Activated naive CD4-positive, alpha-beta T cell treated with Interleukin-2 at 50 U/mL for 16 hours (primary cell): ENCODE results near the gene NFE2L1.
"Not testable (repeated sequence)": the region's sequence is repeated elsewhere in the genome, so short reads cannot be mapped to it uniquely, and the experiment has no call there.

ENCODE experiments used
- DNase-seq: peaks from one replicate; pipeline ENCODE4 v3.0.0-alpha.2; 2020

NFE2L1 gene, protein sequence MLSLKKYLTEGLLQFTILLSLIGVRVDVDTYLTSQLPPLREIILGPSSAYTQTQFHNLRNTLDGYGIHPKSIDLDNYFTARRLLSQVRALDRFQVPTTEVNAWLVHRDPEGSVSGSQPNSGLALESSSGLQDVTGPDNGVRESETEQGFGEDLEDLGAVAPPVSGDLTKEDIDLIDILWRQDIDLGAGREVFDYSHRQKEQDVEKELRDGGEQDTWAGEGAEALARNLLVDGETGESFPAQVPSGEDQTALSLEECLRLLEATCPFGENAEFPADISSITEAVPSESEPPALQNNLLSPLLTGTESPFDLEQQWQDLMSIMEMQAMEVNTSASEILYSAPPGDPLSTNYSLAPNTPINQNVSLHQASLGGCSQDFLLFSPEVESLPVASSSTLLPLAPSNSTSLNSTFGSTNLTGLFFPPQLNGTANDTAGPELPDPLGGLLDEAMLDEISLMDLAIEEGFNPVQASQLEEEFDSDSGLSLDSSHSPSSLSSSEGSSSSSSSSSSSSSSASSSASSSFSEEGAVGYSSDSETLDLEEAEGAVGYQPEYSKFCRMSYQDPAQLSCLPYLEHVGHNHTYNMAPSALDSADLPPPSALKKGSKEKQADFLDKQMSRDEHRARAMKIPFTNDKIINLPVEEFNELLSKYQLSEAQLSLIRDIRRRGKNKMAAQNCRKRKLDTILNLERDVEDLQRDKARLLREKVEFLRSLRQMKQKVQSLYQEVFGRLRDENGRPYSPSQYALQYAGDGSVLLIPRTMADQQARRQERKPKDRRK

DNA sequence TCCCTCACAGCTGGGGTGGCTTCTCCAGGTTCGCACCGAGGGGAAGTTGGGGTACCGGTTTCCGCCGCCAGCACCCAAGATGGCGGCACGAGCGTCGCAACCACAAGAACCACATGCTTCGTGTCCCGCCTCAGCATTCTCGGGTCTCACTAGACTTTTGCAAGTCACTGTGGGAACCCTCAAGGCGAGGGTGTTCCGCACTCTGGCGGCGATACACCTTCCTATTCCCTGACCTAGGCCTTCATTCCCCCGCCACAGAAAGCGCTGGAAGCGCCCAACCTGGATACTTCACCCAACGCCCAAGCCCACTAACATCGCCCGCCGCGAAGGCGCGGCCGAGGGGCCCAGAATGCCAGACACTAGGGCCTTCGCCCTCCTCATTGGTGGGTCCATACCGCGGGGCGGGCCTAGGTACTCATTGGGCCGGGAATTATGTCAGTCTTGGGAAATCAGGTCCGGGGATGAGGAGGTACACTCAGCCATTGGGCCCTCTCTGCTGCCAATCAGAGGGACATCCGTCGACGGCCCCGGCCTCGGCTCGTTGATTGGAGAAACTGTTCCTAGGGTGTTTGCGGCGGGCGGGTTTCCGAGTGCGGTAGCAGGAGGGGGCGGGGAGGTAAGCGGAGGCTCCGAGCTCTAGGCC lies at the start of gene NFE2L1:
NFE2L1 (plus strand) TSS at position 619 of the 643 bp plus-strand sequence. CDS start 2,760 bp downstream, outside the sequence.
- peak; percentile 98 for DNase-seq

DNA sequence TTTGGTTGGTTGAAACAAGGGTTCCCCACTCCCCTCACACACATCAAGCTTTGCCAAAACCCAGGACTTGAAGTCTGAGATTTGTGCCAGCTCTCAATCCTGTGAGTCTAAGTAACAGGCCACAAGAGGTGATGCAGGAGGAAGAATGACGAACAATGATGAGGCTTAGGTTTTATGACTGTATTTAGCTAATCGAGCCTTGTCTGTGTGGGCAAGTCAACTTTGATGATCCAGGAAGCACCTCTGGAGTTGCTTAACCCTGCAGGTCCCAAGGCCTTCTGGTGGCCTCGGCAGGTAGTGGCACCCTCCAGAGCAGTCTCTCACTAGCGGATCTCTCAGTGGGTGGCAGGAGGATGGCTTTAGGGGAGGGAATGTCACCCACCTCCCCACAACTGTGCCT lies 48.6 kb upstream of the NFE2L1 start:
- no peak for DNase-seq

DNA sequence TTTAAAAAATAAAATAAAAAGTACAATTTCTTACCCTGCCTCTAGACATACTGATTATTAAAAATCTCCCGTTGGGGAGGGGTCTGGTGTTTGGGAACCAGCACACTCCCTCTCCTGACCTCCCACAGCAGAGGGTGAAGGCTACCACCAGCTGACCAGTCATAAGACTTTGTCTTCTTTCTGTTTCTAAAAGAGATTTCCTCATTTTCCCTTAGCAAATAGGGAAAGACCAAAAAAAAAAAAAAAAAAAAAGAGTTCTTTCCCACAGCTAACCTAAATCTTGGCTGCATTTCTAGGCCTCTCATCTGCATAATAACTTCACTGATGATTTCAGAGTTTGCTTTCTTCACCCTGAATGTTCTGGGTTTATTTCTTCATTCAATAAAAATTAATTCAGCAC lies 47.0 kb upstream of the NFE2L1 start:
- DNase-seq, result no peak

DNA sequence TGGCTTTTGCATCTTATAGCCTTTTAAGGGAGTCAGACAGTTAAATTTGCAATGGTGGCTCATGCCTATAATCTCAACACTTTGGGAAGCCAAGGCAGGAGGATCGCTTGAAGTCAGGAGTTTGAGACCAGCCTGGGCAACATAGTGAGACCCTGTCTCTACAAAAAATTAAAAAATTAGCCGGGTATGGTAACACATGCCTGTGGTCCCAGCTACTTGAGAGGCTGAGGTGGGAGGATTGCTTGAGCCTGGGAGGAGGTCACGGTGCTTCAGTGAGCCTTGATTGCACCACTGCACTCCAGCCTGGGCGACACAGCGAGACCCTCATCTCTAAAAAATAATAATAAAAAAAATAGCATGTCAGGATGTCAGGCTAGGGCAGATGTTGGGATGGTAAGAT lies 46.5 kb upstream of the NFE2L1 start:
- DNase-seq, result not testable (repeated sequence)

DNA sequence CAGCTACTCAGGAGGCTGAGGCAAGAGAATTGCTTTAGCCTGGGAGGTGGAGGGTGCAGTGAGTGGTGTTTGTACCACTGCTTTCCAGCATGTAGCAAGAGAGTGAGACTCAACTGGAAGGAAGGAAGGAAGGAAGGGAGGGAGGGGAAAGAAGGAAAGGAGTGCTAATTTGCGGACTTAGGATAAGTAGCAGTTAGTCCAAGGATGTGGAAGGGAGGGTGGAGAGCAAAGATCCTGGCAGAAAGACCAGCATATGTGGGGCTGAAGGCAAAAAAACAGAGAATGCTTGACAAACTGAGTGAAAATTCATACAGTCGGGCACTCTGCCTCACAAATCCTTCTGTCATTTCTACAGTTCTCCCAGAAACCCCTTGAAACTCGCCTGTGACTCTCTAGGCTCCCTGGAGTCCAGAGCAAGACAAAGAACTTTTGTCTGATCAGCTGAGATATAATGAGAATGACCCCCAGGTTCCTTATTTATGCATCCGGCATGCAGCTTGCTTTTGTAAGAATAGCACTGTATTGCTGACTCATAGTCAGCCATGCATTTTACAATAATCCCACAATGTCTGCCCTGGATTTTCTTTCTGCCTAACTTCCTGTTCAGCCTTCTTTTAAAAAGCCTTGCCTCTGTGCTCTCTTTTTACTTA lies 45.8 kb upstream of the NFE2L1 start:
- no peak for DNase-seq

DNA sequence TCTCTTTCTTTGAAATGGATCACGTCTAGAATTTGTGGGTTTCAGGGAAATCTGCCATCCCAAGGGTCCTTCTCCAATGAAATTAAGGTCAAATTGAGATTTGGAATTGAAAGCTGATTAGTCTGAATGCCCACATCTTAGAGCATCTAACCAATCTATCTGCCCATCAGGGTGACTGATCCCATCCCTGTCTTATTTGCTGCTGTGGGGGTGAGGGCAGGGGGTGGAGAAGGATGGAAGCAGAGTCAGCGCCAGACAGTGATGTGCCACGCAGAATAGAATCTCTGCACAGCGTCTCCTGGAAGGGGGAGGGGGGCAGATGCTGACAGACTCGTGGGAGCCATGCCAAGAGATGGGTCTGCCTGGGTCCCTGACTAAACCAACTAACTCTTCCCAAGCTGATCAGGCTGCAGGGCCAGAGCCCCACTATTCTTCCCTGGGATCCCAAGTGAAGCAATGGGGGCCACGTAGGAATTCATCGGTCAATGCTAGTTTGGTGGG lies 45.2 kb upstream of the NFE2L1 start:
- DNase-seq, result no peak

DNA sequence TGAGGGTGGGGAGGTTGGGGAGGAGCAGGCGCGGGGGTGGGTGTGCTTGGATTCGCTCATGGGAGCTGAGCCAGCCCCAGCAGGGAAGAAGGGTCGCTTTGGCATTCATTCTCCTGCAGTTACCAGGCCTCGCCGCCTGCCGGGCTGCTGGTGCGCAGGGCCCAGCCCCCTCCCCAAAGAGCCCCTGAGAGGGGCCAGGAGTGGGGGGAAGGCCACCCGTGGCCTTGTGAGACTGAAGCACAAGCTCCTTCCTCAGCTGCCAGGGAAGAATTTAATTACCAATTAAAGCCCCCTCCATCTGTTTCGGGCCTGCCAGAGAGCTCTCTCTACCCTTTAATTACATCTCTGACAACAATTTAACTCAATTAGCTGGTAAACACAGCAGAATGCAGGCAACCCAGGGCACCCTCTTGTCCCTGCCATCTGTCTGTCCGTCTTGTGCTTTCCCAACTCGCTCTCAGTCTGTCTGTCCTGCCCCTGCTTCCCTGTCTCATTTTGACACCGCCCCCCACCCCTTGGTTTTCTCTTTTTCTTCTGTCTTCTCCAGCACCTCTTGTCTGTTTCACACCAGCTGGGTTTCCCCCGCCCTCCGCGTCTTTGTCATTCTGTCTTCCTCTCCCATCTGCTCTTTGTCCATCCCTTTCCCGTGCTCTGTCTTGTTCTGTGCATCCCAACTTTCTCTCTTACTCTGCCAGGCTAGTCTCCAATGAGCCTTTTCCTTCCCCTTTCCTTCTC lies 44.6 kb upstream of the NFE2L1 start:
- no peak for DNase-seq

DNA sequence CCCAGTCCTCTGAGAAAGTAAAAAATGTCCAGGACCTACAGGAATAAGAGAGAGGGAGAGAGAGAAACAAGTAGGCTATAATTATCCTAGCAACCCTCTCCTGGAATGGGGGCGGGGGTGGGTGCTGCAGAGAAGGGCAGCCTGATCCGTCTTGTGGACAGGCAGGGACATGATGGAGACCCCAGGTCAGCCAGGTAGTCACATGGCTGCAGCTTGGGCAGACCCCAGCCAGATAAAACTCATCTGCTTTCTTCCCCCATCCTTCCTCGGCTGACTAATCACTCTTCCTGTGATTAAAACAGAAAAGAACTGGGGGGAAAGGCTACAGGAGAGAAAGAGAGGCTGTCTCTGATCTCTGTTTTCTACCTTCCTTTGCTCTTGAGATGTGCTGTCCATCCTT lies 43.2 kb upstream of the NFE2L1 start:
- DNase-seq, result no peak

DNA sequence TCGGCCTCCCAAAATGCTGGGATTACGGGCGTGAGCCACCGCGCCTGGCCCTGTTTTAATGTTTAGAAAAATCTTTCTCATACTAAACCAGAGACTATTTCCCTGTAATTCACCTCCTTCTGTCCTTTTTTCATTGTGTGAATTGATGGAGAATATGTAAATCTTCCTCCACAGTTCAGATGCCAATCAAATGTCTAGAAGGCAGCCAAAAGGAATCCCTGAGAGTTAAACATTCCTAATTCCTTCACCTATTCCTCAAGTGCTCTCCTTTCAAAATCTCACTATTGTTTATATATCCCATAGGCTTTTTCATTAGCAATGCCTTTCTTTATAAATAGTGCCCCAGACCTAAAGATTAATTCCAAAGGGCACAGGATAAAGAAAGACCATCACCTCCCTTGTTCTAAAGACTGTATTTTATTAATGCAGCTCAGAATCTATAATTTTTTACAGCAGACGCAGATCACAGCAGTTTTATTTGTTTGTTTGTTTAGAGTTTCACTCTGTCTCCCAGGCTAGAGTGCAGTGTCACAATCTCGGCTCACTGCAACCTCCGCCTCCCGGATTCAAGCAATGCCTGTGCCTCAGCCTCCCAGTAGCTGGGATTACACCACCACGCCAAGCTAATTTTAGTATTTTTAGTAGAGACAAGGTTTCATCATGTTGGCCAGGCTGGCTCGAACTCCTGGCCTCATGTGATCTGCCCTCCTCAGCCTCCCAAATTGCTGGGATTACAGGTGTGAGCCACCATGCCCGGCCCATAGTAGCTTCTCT lies 41.0 kb upstream of the NFE2L1 start:
- no peak for DNase-seq

DNA sequence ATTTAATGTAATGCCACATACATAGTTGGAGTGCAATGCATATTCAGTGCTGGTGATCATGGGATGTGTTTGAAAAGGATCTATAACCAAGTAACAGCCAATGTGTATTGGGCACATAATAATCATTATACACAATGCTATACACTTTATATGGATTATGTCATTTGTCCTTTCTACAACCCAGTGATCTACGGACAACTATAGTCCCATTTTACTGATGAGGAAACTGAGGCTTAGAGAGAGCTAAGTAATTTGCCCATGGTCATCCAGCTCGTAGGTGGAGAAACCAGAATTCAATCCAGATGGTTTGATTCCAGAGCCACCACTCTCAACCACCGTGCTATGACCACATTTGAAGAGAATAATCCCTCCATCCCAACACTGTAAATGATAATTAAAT lies 38.0 kb upstream of the NFE2L1 start:
- no peak for DNase-seq

DNA sequence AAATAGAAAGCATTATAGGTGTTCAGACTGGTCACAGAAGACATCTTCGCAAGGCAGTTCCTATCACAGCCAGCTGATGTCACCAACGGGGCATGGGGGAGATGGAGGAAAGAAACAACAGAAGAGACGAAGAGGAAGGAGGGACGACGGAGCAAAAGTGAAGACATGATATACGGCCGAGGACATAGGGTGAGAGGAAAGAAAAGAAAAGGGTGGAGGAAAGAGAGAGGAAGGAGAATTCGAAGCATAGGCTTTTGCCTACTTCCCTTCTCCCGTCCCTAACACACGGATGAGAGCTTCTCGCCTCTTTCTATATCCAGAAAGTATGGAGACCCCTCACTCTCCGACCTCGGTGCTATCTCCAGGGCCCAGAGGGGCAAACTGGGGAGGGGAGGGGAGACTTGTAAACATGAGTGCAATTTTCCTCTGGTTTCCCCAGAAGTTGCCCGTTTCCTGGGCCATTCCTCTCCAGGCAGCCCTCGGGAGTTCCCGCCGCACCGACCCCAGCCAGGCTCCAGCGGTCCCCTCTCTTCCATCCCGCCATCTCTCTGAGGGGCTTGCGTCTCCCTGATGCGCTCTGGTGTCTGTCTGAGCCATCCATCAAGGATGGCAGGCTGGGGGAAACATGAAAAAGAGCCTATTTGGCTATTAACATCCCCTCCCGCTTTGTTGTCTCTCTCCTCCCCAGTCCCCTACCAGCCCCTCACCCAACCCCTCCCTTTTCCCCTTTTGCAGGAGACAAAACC lies 36.6 kb upstream of the NFE2L1 start:
- DNase-seq, result peak; percentile 57

DNA sequence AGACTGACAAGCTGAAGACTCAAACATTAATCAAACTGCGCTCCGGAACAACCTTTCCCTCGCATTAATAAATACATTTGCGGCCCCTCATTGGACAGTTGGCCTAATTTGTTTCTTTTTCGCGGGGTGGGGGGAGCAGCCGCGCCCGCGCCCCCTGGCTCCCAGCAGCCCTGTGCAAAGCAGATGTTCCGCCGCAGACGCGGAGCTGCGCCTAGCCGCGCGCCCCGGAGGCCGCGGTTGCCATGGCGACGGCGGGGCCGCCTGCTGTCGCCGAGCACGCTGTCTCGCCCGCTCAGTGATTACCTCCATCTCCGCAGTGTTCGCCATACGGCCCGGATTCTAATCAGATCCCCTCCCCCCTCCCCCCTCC lies 36.0 kb upstream of the NFE2L1 start:
- DNase-seq, result peak; percentile 61

DNA sequence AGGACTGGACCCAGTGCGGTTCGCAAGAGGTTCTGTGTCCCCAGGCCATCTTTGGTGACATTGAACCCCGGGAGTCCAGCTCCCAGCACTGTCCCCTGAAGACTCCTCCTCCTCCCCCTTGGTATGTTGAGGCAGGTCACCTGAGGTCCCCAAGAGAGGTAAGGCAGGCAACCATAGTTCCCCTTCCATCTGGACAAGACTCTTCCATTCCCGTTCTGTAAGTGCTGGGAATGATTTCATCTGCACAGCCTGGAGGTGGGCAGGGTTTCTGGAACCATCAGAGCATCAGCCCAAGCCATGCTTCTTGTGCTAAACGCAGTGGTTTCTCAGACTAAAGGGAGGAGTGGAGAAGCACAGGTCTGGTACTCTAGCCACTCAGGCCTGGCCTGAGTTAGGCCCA lies 35.5 kb upstream of the NFE2L1 start:
- DNase-seq, result no peak

DNA sequence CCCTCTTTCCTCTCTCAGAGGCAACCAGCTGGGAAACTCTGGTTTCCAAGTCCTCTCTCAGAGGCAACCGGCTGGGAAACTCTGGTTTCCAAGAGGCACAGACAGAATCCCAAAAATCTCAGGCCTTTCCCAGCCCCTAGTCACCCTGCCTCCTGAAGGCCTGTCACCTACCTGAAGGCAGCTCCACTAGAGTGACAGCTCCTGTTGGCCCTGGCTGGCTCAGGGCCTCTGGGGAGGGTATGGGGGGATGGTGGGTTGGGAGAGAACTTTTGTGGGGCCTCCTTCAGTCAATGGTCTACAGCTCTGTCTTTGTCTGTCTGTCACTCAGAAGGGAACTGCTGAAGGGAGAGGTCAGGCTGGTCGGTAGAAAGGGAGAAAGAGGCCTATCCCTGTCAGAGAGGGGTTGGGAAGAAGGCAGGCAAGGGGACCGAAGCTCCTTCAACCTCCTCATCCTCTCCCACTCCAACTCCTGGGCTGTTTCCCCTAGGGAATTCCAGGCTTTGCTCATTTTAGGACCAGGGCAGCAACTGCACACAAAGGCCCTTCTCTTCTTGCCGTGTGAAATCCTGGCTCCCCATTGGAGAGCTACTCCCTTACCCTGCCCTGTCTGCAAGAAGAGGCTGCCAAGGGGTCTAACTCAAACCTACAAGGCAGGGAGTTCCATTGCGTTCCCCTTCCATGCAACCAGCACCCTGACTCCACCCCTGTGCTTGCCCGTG lies 34.1 kb upstream of the NFE2L1 start:
- DNase-seq, result no peak

DNA sequence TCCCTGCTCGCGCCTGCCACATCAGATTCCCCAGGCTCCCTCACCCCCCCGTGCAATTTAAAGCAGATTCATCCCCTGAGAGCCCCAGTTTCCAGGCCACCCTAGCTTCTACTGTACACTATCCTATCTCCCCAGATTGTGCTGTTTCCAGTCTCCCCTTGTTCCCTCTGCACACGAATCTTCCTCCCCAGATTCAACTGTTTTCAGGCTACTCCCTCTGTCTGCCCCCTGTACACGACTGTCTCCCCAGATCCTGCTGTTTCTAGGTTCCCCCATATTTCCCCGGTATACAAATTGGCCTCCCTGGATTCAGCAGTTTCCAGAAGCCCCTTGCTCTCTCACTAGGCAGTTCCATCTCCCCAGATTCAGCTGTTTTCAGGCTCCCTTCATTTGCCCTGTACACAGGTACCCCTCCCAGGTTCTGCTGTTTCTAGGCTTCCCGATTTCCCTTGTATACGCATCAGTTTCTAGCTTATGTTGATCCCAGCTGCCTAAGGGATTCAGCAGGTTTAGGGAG lies 33.5 kb upstream of the NFE2L1 start:
- no peak for DNase-seq

DNA sequence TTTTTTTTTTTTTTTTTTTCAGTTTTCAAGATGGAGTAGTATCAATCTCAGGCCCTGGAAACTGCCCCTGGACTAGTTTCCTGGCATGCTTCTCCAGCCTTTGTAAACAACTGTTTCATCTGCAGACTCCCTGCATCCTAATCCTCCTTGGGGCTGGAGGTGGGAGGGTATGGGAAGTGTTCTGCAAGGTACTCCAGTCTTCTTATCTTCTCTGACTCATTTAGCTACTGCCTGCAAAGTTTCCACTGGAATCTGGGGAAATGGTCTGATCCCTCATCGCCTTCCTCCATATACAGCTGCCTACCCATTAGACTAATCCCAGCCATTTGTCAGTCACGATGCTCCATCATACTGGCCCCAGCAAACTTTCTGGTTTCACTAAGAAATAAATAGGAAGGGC lies 32.0 kb upstream of the NFE2L1 start:
- DNase-seq, result no peak

DNA sequence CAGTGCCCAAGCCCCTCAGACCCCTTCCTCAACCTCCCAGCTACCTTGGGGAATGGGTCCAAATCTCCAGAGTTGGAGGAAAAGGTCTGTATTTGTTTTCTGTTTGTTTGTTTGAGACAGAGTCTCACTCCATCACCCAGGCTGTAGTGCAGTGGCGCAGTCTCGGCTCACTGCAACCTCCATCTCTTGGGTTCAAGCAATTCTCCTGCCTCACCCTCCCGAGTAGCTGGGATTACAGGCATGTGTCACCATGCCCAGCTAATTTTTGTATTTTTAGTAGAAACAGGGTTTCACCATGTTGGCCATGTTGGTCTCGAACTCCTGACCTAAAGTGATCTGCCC lies 30.4 kb upstream of the NFE2L1 start:
- not testable (repeated sequence) for DNase-seq

DNA sequence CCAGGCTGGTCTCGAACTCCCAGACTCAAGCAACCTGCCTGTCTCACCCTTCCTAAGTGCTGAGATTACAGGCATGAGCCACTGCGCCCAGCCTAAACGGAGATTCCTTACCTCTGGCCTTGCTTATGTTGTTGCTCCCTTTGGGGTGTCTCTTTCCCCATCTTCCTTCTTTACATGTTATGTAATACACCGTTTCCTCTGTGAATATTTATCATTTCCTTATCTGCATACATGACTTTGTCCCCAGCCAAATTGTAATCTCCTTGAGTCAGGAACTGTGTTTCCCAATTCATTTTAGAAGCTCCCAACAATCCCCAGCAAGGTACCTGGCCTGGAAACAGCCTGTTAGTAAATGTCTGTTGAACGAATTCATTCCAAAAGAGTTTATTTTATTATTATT lies 26.2 kb upstream of the NFE2L1 start:
- no peak for DNase-seq

DNA sequence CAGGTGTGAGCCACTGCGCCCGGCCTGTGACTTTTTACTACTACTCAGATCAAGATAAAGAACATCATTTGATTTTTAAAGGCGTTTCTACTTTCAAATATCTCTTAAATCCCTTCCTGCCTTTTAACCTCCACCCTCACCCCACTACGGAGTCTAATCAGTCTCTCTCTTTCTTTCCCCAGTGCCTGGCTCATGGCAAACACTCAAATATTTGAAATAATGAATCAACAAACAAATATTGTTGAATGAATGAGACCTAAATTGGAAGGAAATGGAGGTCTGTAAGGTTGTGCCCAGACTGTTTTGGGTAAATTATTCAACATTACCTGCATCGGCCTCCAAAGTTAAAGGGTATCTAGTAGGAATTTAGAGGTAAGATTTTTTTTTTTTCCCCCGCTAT lies 25.3 kb upstream of the NFE2L1 start:
- no peak for DNase-seq
